DOHH2 (cell line): Measurements from ENCODE around the gene PPHLN1.

ENCODE experiments used
- H3F3A ChIP-seq: fragments of 200-600 bp; sonication (generic), shearing (Covaris generic); 2 replicates; pipeline ENCODE4 v1.6.0; 2016; ENCODE audit warnings: antibody characterized with exemption, mild to moderate bottlenecking; ENCODE audit not compliant: control insufficient read depth, insufficient read depth
- H3K27ac ChIP-seq: fragments of 200-600 bp; sonication (generic); 2 replicates; pipeline ENCODE4 v1.5.1; 2014; ENCODE audit warnings: low read depth, mild to moderate bottlenecking, low read length, moderate library complexity
- H3K27me3 ChIP-seq: fragments of 200-600 bp; sonication (generic); 2 replicates; pipeline ENCODE4 v1.6.1; 2014; ENCODE audit warnings: mild to moderate bottlenecking, low read length, mixed read lengths; ENCODE audit not compliant: control insufficient read depth
- H3K36me3 ChIP-seq: fragments of 200-600 bp; sonication (generic); 2 replicates; pipeline ENCODE4 v1.6.1; 2014; ENCODE audit warnings: mild to moderate bottlenecking, low read length, moderate library complexity, mixed read lengths; ENCODE audit not compliant: control insufficient read depth
- H3K4me1 ChIP-seq: fragments of 200-600 bp; sonication (generic); 2 replicates; pipeline ENCODE4 v1.6.1; 2014; ENCODE audit warnings: mild to moderate bottlenecking, low read length, mixed read lengths; ENCODE audit not compliant: control insufficient read depth
- H3K4me2 ChIP-seq: fragments of 200-600 bp; sonication (generic); 2 replicates; pipeline ENCODE4 v1.6.0; 2014; ENCODE audit warnings: mild to moderate bottlenecking, low read length, moderate library complexity
- H3K4me3 ChIP-seq: fragments of 200-600 bp; sonication (generic); 2 replicates; pipeline ENCODE4 v1.5.1; 2014; ENCODE audit warnings: mild to moderate bottlenecking, low read length, mixed read lengths
- H3K79me2 ChIP-seq: fragments of 200-600 bp; sonication (generic); 2 replicates; pipeline ENCODE4 v1.6.1; 2014; ENCODE audit warnings: mild to moderate bottlenecking, low read length, mixed read lengths; ENCODE audit not compliant: control insufficient read depth
- H3K9me2 ChIP-seq: fragments of 200-600 bp; sonication (generic); replicated peaks from 2 replicates; pipeline ENCODE4 v1.6.1; 2014; ENCODE audit warnings: mild to moderate bottlenecking, low read length, mixed read lengths; ENCODE audit not compliant: control insufficient read depth
- H3K9me3 ChIP-seq: fragments of 200-600 bp; sonication (generic); 2 replicates; pipeline ENCODE4 v1.6.1; 2014; ENCODE audit warnings: antibody characterized with exemption, low read length, mixed read lengths; ENCODE audit not compliant: control insufficient read depth, insufficient read depth
- H4K20me1 ChIP-seq: fragments of 200-600 bp; sonication (generic); 2 replicates; pipeline ENCODE4 v1.6.0; 2014; ENCODE audit warnings: low read depth, mild to moderate bottlenecking, antibody characterized with exemption, low read length, moderate library complexity; ENCODE audit not compliant: control insufficient read depth, insufficient read depth
- EZH2phosphoT487 ChIP-seq: fragments of 200-600 bp; sonication (generic); IDR thresholded peaks from 2 replicates; pipeline ENCODE4 v1.6.1; 2017; ENCODE audit warnings: borderline replicate concordance, mild to moderate bottlenecking, antibody characterized with exemption, low read length, moderate library complexity, mixed read lengths
- TF ChIP-seq, protein P1 (sequence below): fragments of 200-600 bp; sonication (generic); IDR thresholded peaks from one replicate; pipeline ENCODE4 v1.5.1; 2014; ENCODE audit warnings: antibody characterized with exemption, mild to moderate bottlenecking, low read depth, low read length; ENCODE audit not compliant: poor library complexity, severe bottlenecking

PPHLN1 gene

DNA sequence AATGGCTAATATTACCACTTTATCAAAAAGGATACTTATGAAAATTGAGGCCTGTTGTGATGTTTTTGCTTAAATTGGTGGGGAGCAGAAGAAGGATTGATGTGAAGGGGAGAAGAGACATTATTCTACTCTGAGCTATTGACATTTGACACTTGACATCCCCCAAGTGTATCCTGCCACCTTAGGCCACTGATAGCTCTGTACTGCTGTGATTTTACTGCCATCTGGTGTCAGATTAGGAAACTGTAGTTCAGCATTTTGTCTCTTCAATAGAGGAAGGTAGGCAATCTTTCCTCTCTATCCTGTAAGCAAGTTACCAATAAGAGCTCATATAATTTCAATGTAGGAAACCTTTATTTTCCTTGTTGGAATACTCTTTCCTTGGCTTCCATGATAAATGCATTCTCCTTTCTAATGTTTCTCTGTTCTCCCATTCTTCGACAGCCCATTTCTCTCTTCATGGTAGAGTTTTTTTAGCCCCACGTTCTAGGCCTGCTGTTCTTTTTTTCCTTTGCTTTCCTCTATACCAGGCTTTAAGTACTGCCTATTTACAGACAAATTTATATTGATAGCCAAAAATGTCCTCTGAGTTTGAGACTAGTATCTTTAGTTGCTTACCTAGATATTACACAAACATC lies 46.3 kb downstream of the PPHLN1 start:
- H3K36me3 ChIP-seq: peaks cover 15% of the 10 kb centered on the region
- H3K4me1 ChIP-seq: peaks cover 5% of the 10 kb centered on the region
- no peak overlapping the region for H3K4me2 ChIP-seq
- no peaks in the 10 kb centered on the region for H3K27me3 ChIP-seq
- H4K20me1 ChIP-seq: peaks cover 7% of the 10 kb centered on the region; the same call in 1 of the 2 replicates
- TF ChIP-seq, protein P1, sequence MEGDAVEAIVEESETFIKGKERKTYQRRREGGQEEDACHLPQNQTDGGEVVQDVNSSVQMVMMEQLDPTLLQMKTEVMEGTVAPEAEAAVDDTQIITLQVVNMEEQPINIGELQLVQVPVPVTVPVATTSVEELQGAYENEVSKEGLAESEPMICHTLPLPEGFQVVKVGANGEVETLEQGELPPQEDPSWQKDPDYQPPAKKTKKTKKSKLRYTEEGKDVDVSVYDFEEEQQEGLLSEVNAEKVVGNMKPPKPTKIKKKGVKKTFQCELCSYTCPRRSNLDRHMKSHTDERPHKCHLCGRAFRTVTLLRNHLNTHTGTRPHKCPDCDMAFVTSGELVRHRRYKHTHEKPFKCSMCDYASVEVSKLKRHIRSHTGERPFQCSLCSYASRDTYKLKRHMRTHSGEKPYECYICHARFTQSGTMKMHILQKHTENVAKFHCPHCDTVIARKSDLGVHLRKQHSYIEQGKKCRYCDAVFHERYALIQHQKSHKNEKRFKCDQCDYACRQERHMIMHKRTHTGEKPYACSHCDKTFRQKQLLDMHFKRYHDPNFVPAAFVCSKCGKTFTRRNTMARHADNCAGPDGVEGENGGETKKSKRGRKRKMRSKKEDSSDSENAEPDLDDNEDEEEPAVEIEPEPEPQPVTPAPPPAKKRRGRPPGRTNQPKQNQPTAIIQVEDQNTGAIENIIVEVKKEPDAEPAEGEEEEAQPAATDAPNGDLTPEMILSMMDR: peak; percentile 84
- TF ChIP-seq EZH2phosphoT487: no peak
- H3F3A ChIP-seq: no peaks in the 10 kb centered on the region; the same call in 1 of the 2 replicates
- H3K9me2 ChIP-seq: no peaks in the 10 kb centered on the region
- no peak overlapping the region for H3K27ac ChIP-seq
- no peak overlapping the region for H3K4me3 ChIP-seq
- H3K79me2 ChIP-seq: peaks cover 14% of the 10 kb centered on the region
- H3K9me3 ChIP-seq: no peaks in the 10 kb centered on the region

DNA sequence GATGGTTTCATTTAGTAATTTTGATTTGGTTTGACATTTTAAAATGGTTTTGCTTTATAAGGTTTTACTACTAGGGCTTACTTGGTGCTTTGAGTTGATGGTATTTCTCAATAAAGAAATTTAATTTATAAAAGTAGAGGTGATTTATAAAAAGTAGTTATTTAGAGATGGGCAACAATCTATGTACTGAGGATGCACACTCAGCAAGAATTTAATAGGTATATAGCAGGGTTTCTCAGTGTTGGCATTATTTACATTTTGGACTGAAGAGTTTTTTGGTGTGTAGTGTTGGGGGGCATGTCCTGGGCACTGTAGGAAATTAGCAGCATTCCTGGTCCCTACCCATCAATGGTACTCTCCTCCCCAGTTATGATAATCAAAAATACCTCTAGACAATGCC lies 47.7 kb downstream of the PPHLN1 start:
- no peaks in the 10 kb centered on the region for H3K27me3 ChIP-seq
- no peak for TF ChIP-seq EZH2phosphoT487
- TF ChIP-seq, protein P1: no peak
- H3F3A ChIP-seq: peaks cover 2% of the 10 kb centered on the region
- peaks cover 15% of the 10 kb centered on the region for H3K36me3 ChIP-seq
- no peak overlapping the region for H3K27ac ChIP-seq
- no peaks in the 10 kb centered on the region for H3K9me3 ChIP-seq
- no peaks in the 10 kb centered on the region for H3K9me2 ChIP-seq
- H3K4me1 ChIP-seq: peaks cover 5% of the 10 kb centered on the region
- H3K4me3 ChIP-seq: no peak overlapping the region
- peaks cover 7% of the 10 kb centered on the region; the same call in 1 of the 2 replicates for H4K20me1 ChIP-seq
- H3K79me2 ChIP-seq: peaks cover 14% of the 10 kb centered on the region
- H3K4me2 ChIP-seq: no peak overlapping the region

DNA sequence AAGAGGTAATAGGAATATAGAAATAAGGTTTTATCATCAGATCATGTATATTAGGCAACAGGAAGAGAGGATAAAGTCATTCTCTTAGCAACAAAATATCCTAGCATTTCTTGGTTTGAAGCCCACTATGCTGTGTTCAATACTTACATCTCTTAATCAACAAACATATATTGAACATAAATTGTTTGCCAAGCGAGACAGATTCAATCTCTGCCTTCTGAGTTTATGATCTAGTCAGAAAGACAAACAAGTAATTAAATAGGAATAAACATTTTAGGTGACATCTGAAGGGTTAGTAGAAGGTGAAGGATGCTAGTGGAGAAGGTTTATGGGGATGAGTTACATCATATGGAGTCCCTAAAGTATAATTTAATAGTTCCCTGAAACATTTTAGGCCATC lies 54.8 kb downstream of the PPHLN1 start:
- H3K36me3 ChIP-seq: peaks cover 31% of the 10 kb centered on the region
- H3K9me2 ChIP-seq: no peaks in the 10 kb centered on the region
- H3K4me1 ChIP-seq: peaks cover 11% of the 10 kb centered on the region
- no peaks in the 10 kb centered on the region for H3K27me3 ChIP-seq
- H3K4me2 ChIP-seq: no peak overlapping the region
- H3K9me3 ChIP-seq: no peaks in the 10 kb centered on the region
- H3K79me2 ChIP-seq: no peaks in the 10 kb centered on the region
- H3K4me3 ChIP-seq: no peak overlapping the region
- no peak for TF ChIP-seq EZH2phosphoT487
- TF ChIP-seq, protein P1: no peak
- peaks cover 2% of the 10 kb centered on the region; the same call in 1 of the 2 replicates for H3F3A ChIP-seq
- no peak overlapping the region for H3K27ac ChIP-seq
- no peaks in the 10 kb centered on the region for H4K20me1 ChIP-seq
